Smooth muscle cell of the brain vasculature (primary cell): ENCODE data around the gene SCAP.
"Not testable (repeated sequence)": the region's sequence is repeated elsewhere in the genome, so short reads cannot be mapped to it uniquely, and the experiment has no call there.

Source experiments
- DNase-seq: peaks from one replicate; pipeline ENCODE4 v3.0.0-alpha.2; 2012; ENCODE audit warnings: low read depth, low spot score

SCAP gene

GRCh38 chr3:47481763-47482162 is 6.0 kb upstream of the SCAP start:
- DNase-seq = not testable (repeated sequence)

GRCh38 chr3:47480267-47480666 is 4.5 kb upstream of the SCAP start:
- not testable (repeated sequence) for DNase-seq

DNA sequence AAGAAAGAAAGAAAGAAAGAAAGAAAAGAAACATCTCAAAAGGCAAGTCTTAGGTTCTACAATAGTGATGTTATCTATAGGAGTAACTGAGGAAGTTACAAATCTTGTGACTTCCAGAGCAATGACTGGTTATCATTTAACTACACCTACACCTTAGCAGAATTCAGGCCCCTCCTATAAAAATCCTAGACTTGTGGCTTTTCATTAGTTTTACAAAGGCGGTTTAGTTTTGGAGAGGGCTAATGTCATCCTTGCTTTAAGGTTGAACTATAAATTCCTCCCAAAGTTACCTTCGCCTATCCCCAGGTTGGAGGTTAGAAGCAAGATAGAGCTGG is 4.1 kb upstream of the SCAP start:
- no peak for DNase-seq

- DNase-seq = no peak
Measured at GRCh38 chr3:47478022-47478421, 2.3 kb upstream of the SCAP start.

DNA sequence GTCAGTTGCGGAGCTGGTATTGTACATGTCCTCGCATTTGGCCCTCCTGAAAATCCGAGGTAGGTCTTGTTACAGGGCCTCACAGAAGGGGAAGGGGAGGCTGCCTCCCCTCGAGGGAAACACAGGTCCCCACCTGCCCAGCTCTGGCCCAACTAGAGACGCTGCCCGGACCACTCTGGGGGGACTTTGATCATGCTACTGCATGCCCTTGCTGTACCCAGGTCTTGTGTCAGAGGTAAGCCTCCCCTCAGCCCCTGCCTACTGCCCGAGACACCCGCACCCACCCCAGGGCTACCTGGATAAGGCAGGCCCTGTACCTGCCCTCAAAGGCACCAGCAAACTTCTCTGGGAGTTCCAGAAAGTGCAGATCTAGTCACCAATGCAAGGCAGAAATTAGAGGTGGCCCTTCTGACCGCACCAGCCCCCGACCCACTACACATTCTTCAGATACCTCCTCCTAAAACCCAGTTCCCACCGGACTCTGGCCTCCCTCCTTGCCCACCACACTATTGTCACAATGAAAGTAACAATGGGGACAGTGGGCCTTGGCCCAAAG is 981 bp upstream of the SCAP start:
- no peak for DNase-seq

GRCh38 chr3:47476330-47476626 is 537 bp upstream of the SCAP start:
- peak; percentile 1 for DNase-seq

GRCh38 chr3:47475029-47475569 is 642 bp downstream of the SCAP start:
- DNase-seq = peak; percentile 2

DNA sequence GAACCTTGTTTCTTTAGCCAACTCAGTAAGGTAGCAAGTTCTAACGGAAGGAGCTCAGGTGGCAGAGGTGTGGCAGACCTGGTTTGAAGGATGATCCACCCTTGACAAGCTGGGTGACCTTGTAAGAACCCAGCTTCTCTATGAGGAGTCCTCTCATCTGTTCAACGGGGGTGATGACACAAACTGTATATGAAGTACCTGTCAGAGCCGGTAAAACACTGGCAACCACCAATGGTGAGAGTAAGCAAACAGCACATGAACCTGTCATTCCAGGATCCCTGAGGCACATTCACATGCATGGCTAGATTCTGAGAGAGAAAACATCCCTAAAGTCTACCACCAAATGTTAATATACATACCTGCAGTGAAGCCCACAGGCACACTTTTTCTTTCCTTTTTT is 2.4 kb downstream of the SCAP start:
- no peak for DNase-seq

DNA sequence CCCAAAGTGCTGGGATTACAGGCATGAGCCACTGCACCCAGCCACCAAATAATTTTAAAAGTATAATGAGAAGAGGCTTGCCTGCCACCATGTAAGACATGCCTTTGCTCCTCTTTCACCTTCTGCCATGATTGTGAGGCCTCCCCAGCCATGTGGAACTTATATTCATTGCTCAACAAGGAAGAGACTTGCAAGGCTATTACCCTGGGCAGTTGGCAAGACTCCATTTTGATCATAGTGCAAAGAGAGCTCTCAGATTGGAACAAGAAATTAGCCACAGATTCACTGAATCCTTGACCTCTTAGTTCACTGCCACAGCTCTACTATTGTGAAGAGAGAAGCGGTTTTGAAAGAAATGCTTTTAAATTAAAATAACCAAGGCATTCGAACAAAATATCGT is 6.1 kb downstream of the SCAP start:
- no peak for DNase-seq

GRCh38 chr3:47468315-47468714 is 7.4 kb downstream of the SCAP start:
- DNase-seq = not testable (repeated sequence)

GRCh38 chr3:47464588-47464987 is 11.2 kb downstream of the SCAP start:
- DNase-seq = no peak

DNA sequence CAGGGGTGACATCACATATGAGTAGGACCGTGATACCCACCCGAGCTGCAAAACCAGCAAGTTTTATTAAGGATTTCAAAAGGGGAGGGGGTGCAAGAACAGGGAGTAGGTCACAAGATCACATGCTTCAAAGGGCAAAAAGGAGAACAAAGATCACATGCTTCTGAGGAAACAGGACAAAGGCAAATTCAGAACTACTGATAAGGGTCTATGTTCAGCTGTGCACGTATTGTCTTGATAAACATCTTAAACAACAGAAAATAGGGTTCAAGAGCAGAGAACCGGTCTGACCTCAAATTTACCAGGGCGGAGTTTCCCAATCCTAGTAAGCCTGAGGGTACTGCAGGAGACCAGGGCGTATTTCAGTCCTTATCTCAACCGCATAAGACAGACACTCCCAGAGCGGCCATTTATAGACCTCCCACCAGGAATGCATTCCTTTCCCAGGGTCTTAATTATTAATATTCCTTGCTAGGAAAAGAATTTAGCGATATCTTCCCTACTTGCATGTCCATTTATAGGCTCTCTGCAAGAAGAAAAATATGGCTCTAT is 16.1 kb downstream of the SCAP start:
- DNase-seq = not testable (repeated sequence)

DNA sequence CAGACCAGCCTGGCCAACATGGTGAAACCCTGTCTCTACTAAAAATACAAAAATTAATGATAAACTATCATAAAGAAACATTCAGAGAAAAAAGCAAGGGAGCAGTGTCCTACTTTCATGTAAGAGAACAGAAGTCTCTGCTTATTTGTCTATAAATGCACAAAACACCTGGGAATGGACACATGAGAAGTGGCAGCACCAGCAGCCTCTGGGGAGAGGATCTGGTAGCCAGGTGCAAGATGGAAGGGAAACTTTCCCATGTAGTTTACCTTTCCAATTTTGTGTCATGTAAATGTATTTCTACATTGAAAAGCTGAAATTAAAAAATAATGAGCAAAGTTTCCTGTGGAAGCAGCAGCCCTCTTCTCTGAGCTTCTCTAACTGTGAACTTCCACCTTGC is 18.8 kb downstream of the SCAP start:
- no peak for DNase-seq

DNA sequence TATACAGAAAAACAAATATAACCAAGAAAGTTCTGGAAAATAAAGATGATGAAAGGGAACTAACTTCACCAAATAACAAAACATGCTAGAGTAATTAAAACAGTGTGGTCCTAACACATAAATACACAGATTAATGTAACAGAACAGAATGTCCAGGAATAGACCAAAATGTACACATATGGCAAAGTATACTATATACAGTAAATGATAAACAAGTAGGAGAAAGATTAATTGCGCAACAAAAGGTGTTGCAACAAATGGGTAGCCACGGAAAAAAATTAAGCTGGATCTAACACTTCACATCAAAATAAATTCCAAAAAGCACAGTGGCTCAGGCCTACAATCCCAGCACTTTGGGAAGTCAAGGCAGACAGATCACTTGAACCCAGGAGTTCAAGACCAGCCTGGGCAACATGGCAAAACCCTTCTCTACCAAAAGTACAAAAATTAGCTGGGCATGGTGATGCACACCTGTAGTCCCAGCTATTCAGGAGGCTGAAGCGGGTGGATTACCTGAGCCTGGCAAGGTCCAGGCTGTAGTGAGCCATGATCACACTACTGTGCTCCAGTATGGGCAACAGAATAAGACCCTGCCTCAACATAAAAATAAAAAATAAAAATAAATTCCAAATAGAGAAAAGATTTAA is 19.8 kb downstream of the SCAP start:
- DNase-seq = no peak

GRCh38 chr3:47452453-47453215 is 23.1 kb downstream of the SCAP start:
- DNase-seq = no peak

GRCh38 chr3:47444103-47444502 is 31.6 kb downstream of the SCAP start:
- no peak for DNase-seq

GRCh38 chr3:47443611-47443995 is 32.1 kb downstream of the SCAP start:
- DNase-seq = no peak

- DNase-seq = no peak
Measured at GRCh38 chr3:47441796-47442551, 33.8 kb downstream of the SCAP start.

GRCh38 chr3:47440131-47440530 is 35.6 kb downstream of the SCAP start:
- no peak for DNase-seq

- DNase-seq = no peak
Measured at GRCh38 chr3:47436180-47436579, 39.6 kb downstream of the SCAP start.

DNA sequence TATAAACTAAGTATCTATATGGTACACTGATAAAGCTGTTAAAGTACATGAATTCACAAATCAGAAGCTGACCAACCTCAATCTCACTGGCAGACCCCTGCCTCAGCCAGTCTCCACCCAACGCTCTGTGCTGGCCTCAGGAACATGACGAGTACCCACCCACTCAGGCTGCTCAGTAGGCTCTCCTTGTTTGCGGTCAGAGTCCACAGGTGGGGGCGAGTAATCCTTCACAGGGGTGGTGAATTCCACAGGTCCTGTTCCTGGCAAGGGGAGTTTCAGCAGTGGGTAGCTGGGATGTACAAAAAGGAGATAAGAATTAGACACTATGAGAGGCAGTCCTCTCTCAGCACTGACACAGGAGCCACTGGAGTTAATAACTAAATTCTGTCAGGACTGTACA is 40.9 kb downstream of the SCAP start:
- no peak for DNase-seq

DNA sequence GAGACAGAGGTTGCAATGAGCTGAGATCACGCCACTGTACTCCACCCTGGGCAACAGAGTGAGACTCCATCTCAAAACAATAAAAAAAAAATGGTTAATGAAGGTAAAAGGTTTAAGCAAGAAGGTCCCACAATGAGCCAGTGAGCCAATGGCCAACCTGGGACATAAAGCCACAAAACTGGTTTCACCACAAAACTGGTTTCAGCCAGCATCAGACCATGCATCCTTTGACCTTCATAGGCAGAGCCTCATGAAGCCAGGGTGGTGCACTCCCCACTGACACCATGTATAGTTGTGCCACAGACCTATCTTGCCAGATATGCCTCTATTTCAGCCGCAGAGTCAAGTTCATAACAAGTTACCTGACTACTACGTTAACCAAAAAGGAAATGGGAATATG is 41.9 kb downstream of the SCAP start:
- DNase-seq = no peak
